ENCODE measurements around the gene SUGCT.
"Not testable (repeated sequence)": the region's sequence is repeated elsewhere in the genome, so short reads cannot be mapped to it uniquely, and the experiment has no call there.

SUGCT gene

DNA sequence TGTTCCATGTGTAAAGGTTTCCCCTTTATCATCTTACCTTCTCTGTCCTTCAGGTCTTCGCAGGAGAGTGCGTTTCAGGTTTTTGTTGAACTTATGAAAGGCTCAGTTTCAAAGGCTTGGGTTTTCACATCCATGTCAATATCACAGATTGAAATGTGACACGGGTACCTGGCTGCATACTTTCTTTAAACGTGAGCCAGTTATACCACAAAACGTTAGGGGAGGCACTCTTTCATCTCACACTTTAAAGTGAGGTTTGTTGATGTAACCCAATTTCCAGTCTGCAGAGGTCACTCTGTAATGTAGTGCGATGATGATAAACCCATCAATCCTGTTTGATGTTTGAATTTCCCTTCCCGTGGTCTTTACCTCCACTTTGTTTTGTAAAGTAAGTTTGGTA lies 506.9 kb downstream of the SUGCT start:
- no peak for DNase-seq

DNA sequence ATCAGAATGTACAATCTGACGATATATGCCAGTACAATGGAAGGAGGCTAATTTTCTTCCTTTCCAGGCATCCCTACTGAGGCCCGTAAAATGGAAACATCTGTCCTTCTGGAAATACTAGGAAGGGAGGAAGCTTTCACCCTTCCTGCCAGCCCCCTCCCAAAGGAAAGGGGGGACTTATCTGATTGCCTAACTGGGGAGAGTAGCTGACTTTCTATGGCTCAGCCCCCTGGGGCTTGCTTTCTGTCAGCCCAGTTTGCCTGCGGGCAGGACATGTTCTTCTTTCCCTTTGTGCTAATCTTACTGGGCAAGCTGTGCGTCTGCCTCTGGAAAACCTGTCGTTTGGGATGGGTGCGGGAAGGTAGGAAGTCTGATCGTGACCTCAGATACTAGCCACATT lies 508.9 kb downstream of the SUGCT start:
- no peak for DNase-seq

DNA sequence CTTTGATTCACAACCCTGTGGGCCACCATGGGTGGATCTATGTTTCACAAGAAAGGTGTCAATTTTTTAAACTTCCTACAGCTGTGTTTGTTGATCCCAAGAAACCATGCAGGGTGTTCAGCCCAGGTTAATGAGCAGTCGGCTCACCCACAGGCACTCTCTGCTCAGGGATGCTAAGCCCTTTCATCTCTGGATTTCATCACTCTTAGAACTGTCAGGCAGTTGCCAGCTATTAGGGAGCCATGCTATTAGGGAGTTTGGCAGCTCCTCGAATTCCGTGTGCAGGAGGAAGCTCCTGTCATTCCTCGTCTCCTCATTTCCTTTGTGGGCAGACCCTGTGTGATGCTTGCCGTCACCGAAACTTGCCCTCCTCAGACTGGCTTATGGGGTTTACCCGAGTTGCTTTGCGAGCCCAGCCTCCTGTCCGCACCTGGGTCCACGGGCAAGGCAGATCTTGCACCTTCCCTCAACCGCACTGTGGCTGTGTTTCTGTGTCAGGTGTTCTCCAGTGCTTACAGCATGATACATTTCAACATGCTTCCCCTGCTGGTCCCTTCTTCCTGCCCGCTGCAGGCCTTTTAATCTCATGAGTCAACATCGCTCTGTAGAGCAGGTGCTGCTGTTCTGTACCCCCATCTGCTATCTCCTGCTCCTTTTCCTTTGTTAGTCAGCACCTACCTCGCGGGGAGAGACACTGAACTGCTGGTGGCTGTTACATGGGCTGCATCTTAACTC lies 509.8 kb downstream of the SUGCT start:
- no peak for DNase-seq

DNA sequence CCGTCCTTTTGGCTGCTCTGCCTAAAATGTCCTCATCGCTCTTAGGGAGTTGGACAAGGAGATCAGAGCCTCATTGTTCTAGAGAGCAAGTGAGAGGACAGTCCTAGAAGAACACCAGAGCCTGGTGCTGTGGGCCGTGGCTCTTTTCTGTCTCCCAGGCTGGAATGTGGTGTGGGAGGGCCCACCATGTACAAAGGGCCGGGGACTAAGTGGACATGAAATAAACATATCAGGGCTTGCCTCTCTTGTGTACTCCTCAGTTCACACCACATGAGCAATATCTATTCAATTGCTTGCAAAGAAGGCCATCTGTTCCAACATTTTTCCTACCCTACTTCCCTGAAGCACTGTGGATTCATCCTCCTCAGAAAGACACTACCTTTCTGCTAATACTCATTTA lies 510.4 kb downstream of the SUGCT start:
- DNase-seq, result no peak

DNA sequence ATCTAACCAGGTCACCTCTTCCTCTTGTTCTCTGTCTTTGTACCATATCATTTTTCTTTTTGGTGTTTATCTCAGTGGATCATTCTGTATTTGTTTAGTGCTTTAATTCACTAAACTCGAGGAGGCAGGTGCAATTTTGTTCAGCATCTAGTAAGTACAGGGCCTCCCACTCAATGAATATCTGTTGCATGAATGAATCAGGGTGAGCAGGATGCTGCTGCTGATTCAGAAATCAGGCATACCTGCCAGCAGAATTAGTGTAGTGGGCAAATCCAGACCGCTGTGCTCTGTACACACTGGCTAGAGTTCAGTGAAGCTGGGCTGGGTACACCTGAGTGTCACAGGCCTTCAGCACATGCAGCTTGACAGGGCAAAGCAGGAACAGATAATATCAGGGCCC lies 511.9 kb downstream of the SUGCT start:
- no peak for DNase-seq

DNA sequence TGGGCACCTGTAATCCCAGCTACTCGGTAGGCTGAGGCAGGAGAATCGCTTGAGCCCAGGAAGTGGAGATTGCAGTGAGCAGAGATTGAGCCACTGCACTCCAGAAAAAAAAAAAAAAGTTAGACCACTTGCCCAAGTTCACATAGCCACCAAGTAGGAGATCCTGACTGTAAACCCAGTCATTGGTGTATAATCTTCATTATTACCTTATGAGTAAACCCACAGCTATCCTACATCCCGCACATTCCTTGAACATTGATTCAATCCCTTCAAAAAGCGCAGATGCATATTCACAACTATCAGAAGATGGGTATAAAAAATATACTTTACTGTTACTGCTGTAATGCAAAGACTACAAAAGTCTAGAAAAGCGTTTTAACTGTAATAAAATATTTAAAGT lies 512.9 kb downstream of the SUGCT start:
- no peak for DNase-seq

DNA sequence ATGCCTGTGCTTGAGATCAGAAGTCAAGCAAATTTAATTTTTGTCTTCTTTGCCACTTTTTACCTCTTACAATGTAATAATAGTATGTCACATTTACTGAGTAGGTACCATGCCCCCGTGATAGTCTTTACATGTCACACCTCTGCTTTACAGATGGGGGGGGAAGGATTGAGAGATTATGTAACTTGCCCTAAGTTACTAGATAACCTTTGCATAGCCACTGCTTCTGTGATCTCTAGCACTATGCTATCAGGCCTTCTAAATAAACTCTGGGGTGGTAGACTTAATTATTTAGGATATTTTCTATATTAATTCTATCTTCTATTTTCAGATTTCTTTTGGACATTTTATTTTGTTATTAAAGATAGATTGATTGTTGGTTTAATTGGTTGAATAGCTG lies 514.4 kb downstream of the SUGCT start:
- no peak for DNase-seq

DNA sequence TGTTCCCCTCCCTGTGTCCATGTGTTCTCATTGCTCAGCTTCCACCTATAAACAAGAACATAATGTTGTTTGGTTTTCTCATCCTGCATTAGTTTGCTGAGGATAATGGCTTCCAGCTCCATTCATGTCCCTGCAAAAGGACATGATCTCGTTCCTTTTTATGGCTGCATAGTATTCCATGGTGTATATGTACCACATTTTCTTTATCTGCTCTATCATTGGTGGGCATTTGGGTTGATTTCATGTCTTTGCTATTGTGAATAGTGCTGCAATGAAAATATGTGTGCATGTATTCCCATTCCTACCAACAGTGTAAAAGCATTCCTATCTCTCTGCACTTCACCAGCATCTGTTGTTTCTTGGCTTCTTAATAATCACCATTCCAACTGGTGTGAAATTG lies 516.1 kb downstream of the SUGCT start:
- DNase-seq, result not testable (repeated sequence)

DNA sequence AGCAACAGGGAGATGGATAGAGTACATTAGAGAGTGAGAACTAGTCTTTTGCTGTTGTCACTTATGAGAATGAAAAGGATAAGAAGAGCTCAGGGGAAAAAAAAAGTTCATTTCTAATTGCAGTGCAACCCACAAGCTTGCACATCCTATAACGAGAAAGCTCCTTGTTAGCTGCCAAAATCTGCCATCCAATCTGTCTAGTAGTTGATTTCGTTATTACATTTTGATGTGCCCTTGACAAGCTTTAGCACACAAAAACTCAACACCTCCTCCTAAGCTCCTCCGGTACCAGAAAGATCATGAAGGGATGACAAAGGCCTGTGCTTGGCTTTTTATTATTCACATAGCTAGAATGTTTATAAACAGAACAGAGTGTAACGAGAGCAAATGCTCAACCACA lies 519.4 kb downstream of the SUGCT start:
- no peak for DNase-seq

DNA sequence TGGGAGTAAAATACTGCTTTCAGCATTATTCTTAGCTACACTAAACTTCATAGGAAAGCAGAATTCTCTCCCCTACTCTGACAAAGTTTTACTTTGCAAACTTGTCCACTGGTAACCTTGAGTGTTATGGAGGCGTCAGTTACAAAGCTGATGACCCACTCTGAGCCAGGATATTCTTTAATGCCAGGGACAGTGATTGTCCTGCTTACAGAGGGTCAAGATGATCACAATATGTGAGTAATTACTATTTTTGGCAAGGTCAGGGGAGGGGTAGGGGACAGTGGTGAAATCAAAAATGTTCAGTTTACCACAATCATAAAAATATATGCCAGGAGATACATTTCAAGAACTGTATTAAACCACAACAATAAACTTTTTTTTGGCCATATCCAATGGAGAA lies 520.6 kb downstream of the SUGCT start:
- DNase-seq, result no peak

DNA sequence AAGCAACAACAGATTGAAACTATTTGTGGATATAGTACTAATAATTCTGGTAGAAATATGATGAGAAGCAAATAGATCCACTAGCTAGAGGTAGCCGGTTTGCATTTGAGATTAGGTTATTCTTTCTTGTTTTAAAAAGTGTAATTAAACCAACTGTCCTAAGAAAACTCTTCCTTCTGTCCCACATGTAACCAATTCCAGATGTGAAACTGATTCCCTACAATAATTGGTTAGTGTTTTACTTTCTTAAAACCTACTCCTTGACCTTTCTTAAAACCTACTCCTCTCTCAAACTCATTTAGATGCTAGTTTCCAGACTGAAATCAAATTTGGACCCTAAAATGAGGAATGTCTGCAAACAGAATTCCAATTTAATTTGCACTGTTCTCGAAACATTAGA lies 521.5 kb downstream of the SUGCT start:
- DNase-seq, result no peak

DNA sequence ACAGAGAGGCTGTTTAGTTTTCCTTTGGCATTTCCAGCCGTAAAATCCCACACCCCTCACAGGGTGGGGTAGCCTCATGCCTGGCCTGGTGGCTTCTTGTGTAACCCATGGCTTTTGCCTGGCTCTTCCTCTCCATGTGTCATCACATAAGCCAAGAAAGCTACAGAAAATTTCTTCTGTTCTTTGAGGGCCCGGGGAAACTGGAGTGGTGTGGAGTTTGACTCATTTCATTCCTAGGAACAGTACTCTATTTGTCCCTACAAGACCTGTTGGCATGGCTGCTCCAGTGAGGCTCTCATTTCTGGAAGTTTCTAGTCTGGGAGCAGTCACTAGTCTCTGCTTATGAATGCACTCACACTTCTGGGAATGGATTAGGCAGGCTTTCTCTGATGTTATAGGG lies 523.9 kb downstream of the SUGCT start:
- DNase-seq, result no peak

DNA sequence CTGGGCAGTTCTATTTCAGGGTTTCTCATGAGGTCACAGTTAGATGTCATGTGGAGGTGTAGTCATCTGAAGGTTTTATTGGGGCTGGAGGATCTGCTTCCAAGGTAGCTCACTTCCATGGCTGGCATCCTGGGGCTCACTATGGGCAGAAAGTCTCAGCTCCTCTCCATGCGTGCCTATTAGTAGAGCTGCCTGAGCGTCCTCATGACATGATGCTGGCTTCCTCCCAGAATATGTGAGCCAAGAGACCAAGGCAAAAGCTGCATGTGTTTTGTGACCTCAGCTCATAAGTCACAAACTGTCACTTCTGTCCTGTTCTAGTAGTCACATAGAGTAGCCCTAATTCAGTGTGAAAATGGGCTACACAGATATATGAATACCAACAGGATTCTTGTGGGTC lies 524.4 kb downstream of the SUGCT start:
- DNase-seq, result no peak

DNA sequence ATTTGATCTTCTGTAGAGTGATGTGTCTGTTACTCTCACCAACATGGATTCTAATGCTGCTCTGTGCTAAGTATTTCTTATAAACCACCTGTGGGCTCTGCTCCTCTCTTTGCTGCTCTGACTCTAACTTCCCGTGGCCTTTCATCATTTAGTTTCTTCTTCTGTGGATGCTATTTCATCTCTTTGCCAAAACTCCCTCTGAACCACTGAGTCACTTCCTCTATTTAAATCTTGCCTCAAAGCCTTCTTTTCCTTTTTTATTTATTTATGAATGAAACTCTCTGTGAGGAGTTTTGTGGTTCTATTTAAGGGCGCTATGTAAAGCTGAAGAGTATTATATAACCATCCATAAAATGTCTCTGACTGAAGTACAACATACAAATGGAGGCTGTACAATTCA lies 538.5 kb downstream of the SUGCT start:
- peak; percentile 36 to 62 for DNase-seq

DNA sequence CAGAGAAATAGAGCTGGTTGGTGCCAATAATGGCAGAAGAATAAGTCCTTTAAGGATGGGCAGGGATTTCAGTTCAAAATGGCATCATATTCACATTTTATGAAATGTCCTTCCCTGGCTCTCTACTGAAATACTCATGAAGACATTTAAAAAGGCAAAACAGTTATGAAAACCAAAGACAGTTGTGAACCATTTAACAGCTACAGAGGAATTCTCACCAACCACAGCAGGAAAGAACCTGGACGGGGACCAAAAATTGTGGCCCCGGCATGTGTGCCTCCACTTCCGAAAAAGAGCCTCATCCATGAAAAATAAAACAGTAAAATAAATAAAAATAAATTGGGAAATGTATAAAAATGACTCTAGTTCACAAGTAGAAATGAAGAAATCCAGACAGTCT lies 539.5 kb downstream of the SUGCT start:
- DNase-seq, result no peak

DNA sequence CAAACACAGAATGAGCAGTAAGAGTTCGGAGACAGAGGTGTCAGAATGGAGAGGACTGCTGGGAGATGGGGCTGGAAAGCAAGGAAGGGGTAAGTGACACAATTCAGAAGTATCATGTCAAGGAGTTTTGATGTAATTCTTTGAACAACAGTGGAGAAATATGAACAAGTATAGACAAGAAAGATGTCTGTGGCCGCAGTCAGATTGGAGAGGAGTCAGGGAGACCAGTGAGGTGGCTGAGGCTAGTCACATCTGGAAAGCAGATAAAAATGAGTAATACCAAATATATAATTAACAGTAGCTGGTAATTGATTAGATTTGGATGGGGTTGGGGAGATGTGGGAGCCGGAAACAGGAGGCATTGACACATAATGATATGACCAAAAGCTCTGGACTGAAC lies 540.9 kb downstream of the SUGCT start:
- DNase-seq, result no peak

DNA sequence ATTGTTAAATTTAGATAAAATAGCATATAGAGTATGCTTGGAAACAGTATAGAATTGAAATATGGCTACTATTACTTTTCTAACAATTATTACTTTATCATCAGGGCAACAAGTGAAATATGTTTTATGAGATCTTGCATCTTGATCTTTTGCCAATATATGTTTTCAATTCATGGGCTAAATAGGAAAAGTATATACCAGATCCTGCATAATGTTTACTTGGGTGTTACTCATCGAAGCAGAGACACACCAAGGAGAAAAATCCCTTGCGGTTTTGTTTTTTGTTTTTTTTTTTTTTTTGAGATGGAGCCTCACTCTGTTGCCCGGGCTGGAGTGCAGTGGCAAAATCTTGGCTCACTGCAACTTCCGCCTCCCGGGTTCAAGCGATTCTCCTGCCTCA lies 541.4 kb downstream of the SUGCT start:
- DNase-seq, result no peak

DNA sequence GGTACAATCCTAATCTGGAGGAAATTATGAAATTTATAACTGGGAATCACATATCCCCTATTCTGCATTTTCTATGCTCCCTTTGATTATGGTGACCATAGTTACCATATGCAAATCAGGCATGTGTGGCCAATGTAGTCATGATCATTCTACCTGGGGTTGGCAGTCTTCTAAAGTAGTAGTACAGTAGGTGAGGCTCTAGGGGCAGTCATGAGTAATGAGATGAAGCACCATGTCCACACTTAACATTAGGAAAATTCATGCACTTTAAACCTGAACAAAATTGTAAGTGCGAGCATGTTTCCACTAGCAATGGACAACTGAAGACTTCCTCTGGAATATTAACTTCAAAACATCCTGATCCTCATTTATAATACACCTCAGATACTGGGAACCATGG lies 545.9 kb downstream of the SUGCT start:
- DNase-seq, result peak; percentile 44 to 75

DNA sequence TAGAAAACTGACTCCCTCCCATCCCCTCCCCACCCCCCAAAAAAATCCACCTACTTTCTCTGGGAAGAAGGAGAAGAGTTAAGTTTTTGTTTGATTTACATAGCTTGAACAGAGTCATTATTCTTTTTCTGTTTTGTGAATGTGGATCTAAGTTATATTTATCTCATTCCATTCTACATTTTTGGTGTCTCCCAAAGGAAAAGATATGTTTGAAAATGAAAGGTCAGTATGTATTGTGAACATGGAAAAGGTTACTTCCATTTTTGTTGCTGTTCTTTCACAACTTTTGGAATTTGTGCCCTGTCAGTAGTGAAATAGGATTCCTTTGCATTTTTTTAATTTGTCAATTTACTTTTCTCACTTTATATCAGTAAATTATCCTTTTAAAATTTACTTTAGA lies 547.9 kb downstream of the SUGCT start:
- no peak for DNase-seq

DNA sequence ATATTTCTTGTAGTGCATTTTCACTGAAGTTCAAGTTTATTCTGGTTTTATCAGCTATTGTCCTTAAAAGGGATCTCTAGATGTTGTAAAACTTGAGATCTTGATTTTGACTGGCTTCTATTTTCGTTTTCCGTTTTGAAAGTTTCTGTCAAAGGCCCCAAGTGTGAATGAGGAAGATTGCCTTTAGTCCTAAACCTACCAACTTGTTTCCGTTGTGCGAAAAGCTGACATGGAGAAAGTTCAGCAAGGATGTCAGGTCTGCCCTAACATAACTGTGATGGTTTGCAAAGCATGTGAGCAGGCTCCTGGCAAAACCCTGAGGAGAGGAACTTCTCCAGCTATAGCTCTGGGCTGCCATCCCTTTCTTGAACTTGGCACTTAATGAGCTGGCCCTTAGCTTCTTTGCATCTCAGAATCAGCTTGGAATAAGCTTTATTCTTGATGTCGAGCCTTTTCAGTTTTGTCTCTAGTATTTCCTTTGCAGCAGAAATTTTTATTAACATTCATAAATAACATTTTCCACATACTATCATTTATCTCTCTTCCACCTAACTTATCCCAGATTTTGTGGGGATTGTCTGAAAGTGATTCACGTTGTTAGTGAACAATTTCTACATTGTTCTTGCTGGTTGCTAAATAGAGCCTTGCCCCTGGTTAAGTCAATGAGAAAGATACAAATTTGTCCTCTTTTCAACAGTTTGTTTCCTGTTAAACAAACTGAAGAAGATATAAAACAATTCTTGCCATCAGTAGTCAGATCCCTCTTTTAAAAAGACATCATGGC lies 559.4 kb downstream of the SUGCT start:
- DNase-seq, result no peak

DNA sequence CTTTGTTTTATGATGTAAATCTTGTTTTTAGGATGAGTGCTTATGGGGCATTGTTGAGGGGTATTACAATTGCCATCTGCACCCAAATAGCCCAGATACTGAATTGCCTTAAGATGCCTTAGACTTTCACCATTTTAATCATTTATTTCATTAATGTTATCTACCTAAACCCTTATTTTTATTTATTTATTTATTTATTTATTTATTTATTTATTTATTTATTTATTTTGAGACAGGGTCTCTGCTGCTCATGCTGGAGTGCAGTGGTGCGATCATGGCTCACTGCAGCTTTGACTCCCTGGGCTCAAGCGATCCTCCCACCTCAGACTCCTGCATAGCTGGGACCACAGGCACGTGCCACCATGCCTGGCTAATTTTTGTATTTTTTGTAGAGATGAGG lies 560.2 kb downstream of the SUGCT start:
- no peak for DNase-seq

DNA sequence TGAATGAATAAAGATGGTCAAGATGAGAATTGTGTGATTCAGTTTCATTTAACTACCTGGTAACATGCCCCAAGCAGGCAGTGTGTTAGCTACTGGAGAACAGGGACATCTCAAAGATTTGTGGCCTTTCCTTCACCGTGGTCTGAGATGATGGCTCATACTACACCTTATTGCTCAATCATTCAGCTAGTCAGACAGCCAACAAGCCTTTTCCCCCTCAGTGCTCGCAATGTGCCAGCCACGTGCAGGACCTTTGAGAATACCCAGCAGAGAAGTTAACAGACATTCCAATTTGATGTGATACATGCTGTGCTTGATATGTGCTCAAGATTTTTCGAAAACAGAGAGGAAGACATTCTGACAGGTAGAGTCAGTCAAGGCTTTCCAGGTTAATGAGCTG lies 562.8 kb downstream of the SUGCT start:
- no peak for DNase-seq

DNA sequence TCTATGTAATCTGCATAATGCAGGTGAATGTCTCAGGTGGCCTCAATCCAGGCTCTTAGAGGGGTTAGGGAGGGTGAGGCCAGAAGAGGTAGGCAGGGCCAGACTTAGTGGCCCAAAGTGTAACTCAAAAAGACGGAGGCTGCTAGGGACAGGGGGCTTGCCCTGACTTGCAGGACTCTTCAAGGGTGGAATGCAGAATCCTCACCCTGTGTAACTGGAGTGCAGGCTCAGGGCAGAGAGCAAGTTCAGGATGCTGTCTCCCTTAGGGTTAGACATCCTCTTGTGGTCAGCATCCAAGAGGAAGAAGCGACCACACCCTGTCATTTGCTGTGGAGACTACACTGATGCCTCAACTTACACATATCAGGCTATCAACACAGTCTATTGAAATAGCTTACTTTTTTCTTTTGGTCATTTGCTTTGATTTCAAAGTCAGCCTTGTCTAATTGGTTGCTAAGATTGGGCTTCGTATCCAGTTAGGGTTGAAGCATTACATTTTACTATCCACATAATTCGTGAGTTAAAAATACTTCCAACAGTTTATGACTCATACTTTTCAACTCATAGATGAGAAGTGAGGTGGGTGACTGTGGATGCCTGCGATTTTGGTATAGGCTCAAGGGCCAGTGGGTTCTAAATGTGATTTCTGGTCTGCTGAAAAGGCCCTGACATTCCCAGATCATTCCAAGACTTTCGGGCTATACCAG lies 563.6 kb downstream of the SUGCT start:
- no peak for DNase-seq

DNA sequence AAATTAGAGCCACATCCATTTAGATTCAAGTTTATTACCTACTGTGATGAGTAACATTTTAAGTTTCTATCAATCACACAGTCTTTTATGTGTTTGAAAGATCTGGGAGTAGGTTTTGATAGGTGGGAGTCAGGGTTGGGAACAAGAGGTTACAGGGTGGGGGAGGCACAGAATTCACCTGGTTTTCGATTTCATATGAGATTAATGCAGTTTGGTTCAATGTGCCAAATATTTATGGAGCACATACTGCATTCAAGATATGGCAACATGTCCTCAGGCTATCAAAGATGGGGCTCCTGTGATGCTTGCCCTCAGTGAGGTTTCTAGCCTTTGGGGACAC lies 564.1 kb downstream of the SUGCT start:
- no peak for DNase-seq

Data from Kasumi-1 (cell line).